Measurements from ENCODE around the gene TNFRSF1B.

Gene TNFRSF1B

GRCh38 chr1:12166834-12167492 is at the start of gene TNFRSF1B:
Gene TNFRSF1B, plus strand, starts transcription at chr1:12166991. Its CDS starts 101 bp downstream, at chr1:12167092.
- TF ChIP-seq CTCF (IDR thresholded peaks at IDR 0.05; ENCODE audit: low read depth, low read length), result no peak
- in situ Hi-C loops (cut with HindIII; ENCODE audit: low sequenced_read_pairs), result no loop called here
- no peak for DNase-seq (ENCODE audit: low read depth, low spot score)
- H3K4me3 ChIP-seq (ENCODE audit: low read depth, low read length), result peak within 1 kb of the TSS; percentile 53

- no peak overlapping the region for H3K4me3 ChIP-seq (ENCODE audit: low read depth, low read length)
- in situ Hi-C loops (cut with HindIII; ENCODE audit: low sequenced_read_pairs), result no loop called here
- TF ChIP-seq CTCF (IDR thresholded peaks at IDR 0.05; ENCODE audit: low read depth, low read length), result no peak
- DNase-seq (ENCODE audit: low read depth, low spot score), result no peak
Measured at GRCh38 chr1:12121212-12122003, 45.4 kb upstream of the TNFRSF1B start.

- no peak for TF ChIP-seq CTCF (IDR thresholded peaks at IDR 0.05; ENCODE audit: low read depth, low read length)
- DNase-seq (ENCODE audit: low read depth, low spot score), result no peak
- in situ Hi-C loops (cut with HindIII; ENCODE audit: low sequenced_read_pairs), result no loop called here
- H3K4me3 ChIP-seq (ENCODE audit: low read depth, low read length), result no peak overlapping the region
Measured at GRCh38 chr1:12123172-12123571, 43.6 kb upstream of the TNFRSF1B start.

- peak; percentile 64 for DNase-seq (ENCODE audit: low read depth, low spot score)
- peak; percentile 98 for TF ChIP-seq CTCF (IDR thresholded peaks at IDR 0.05; ENCODE audit: low read depth, low read length)
- in situ Hi-C loops (cut with HindIII; ENCODE audit: low sequenced_read_pairs), result no loop called here
- no peak overlapping the region for H3K4me3 ChIP-seq (ENCODE audit: low read depth, low read length)
Measured at GRCh38 chr1:12124693-12125421, 41.9 kb upstream of the TNFRSF1B start.

GRCh38 chr1:12125422-12126355 is 41.1 kb upstream of the TNFRSF1B start:
- in situ Hi-C loops (cut with HindIII; ENCODE audit: low sequenced_read_pairs), result no loop called here
- TF ChIP-seq CTCF (IDR thresholded peaks at IDR 0.05; ENCODE audit: low read depth, low read length), result no peak
- no peak for DNase-seq (ENCODE audit: low read depth, low spot score)
- no peak overlapping the region for H3K4me3 ChIP-seq (ENCODE audit: low read depth, low read length)

- TF ChIP-seq CTCF (IDR thresholded peaks at IDR 0.05; ENCODE audit: low read depth, low read length), result no peak
- in situ Hi-C loops (cut with HindIII; ENCODE audit: low sequenced_read_pairs), result no loop called here
- no peak overlapping the region for H3K4me3 ChIP-seq (ENCODE audit: low read depth, low read length)
- no peak for DNase-seq (ENCODE audit: low read depth, low spot score)
Measured at GRCh38 chr1:12126781-12127180, 40.0 kb upstream of the TNFRSF1B start.

All from astrocyte of the spinal cord (primary cell).